VCaP (cell line): Measurements from ENCODE around the gene ZNF622.

Experiments
- H3K27ac ChIP-seq: fragments of 450-650 bp; 2 replicates; pipeline ENCODE4 v1.5.1; 2017
- TF ChIP-seq, protein P1 (sequence below): fragments of 450-650 bp; conservative IDR thresholded peaks from 2 replicates; pipeline ENCODE4 v1.5.1; 2017; ENCODE audit warnings: mild to moderate bottlenecking, moderate library complexity

ZNF622 gene

GRCh38 chr5:16412556-16412955 is 53.0 kb downstream of the ZNF622 start:
- no peak overlapping the region for H3K27ac ChIP-seq
- TF ChIP-seq, protein P1, sequence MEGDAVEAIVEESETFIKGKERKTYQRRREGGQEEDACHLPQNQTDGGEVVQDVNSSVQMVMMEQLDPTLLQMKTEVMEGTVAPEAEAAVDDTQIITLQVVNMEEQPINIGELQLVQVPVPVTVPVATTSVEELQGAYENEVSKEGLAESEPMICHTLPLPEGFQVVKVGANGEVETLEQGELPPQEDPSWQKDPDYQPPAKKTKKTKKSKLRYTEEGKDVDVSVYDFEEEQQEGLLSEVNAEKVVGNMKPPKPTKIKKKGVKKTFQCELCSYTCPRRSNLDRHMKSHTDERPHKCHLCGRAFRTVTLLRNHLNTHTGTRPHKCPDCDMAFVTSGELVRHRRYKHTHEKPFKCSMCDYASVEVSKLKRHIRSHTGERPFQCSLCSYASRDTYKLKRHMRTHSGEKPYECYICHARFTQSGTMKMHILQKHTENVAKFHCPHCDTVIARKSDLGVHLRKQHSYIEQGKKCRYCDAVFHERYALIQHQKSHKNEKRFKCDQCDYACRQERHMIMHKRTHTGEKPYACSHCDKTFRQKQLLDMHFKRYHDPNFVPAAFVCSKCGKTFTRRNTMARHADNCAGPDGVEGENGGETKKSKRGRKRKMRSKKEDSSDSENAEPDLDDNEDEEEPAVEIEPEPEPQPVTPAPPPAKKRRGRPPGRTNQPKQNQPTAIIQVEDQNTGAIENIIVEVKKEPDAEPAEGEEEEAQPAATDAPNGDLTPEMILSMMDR = no peak

DNA sequence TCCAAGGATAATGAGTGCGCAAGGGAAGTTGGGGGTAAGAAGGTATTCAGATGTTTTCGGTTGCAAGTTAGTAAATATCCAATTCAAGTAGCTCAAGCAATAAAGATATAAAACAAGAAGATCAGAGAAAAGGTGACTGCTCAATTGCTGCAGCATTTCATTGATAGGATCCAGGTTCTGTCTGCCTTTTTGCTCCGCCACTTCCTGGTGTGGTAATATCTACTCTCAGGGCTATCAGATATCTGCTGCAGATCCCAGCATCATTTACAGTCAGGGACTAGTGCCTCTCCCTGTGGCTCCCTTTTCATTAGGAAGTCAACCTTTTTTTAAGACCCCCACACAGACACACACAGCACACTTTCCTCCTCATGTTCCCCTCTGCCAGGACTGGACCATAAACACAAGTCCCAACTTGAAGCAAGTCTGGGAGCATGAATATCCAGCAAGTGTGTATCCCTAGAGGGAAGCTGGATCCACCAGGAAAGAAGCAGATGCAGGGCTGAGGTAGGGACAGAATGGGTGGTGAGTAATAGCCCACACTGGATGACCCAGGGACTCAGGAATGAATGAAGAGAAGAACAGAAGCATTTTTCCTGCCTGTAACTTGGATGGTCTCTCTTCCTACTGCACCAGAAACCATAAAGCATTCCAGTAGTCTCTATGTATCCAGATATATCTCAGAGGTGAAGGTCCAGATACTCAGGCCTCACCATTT is 53.7 kb downstream of the ZNF622 start:
- H3K27ac ChIP-seq = no peak overlapping the region
- TF ChIP-seq, protein P1 = no peak

DNA sequence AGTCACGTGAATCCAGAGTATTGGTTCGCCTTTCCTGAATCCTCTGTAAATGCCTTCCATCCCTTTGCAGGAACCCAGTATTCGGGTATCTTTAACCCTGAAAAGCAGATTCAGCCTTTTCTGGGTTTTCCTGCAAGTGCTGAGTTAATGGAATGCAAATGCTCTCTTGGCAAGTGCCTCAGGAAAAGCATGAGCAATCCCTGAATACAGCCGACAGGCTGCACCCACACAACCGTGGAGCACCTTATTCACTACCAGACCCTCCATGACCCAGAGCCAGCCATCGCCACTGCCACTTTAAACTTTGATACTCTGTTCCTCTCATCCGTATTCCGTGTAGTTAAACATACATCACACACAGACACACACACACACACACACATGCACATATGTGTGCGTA is 54.4 kb downstream of the ZNF622 start:
- H3K27ac ChIP-seq = no peak overlapping the region
- TF ChIP-seq, protein P1 = no peak

DNA sequence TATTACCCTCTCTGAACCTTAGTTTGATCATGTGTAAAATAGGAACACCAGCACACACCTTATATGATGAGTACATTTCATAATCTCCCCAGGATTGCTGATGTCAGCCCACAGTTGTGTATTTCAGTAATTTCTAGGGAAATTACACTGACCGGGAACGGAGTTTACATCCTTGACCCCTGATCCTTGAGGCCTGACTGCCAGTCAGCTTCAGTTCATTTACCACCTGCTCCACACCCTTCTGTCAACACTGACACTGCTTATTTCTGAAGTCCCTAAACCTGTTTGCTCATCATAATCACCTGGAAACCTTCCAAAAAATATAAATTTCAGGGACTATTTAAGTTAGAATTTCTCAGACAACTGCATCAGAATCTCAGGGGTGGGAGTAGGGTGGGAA is 55.3 kb downstream of the ZNF622 start:
- TF ChIP-seq, protein P1 = no peak
- H3K27ac ChIP-seq = peak overlapping the region; percentile 2; the same call in 1 of the 2 replicates

DNA sequence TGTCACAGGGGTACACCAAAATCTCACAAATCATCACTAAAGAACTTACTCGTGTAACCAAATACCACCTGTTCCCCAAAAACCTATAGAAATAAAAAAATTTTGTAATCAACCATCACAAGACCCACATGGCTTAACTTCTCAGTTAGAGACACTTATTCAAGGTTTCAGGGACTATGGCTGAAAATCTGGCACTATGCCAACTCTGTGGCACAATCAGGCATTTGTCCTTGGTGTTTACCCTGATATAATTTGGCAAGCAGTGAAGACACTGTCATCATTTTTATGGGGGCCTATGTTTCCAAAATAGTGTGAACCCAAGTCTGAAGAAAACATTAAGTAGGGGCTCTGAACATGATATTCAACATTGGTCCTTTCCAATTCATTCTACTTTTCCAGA is 59.0 kb downstream of the ZNF622 start:
- TF ChIP-seq, protein P1 = no peak

GRCh38 chr5:16406023-16406422 is 59.6 kb downstream of the ZNF622 start:
- TF ChIP-seq, protein P1 = no peak

More for the DNA sequence above, 59.0 kb downstream of the ZNF622 start:
- H3K27ac ChIP-seq = no peak overlapping the region

More at GRCh38 chr5:16406023-16406422, 59.6 kb downstream of the ZNF622 start:
- H3K27ac ChIP-seq = no peak overlapping the region
